Endothelial cell of umbilical vein (primary cell): ENCODE measurements around the gene CDH15. TPM values are rescaled to one million over a fixed set of nuclear protein-coding genes. Genes with fewer than 3 reads are reported as not detected.

Experiments
- BruUV-seq: library from RNA; stranded (reverse); fragments of 400-500 nt; replicated peaks from 2 replicates; lab custom pipeline; 2021; lab: Mats Ljungman, UMichigan
- CTCF ChIA-PET: fragments of 300-600, 350-600 bp; sonication (Branson Sonifier 250); formaldehyde crosslinking; loops from one replicate; lab custom pipeline; 2021; ENCODE audit warnings: antibody characterized with exemption, inconsistent platforms; lab: Charles Lee
- POLR2A ChIA-PET: fragments of 300-600, 350-600 bp; sonication (Branson Sonifier 250); formaldehyde crosslinking; loops from one replicate; lab custom pipeline; 2021; ENCODE audit warnings: antibody characterized with exemption, inconsistent platforms; lab: Charles Lee
- DNase-seq: peaks from one replicate; pipeline ENCODE4 v3.0.0-alpha.2; 2011; ENCODE audit warnings: low read depth, low spot score
- FAIRE-seq: peaks from 2 replicates; lab custom pipeline; 2011; peaks lifted over from hg19 to GRCh38; lab: Jason Lieb, UNC
- H2AFZ ChIP-seq: 2 replicates; pipeline ENCODE4 v1.6.0; 2012; ENCODE audit warnings: low read depth, low read length, control low read depth, inconsistent platforms
- H3K27ac ChIP-seq: 2 replicates; pipeline ENCODE4 v1.5.1; 2011; ENCODE audit warnings: low read depth, mild to moderate bottlenecking, control low read depth, low read length, moderate library complexity; ENCODE audit not compliant: insufficient read depth
- H3K27me3 ChIP-seq, 2 experiments: 2 replicates each; pipeline versions ENCODE4 v1.6.0 to v1.6.1; 2011; ENCODE audit warnings: low read length in 2 of 2, mixed read lengths in 1 of 2; ENCODE audit not compliant: control insufficient read depth in 2 of 2, insufficient read depth in 2 of 2
- H3K36me3 ChIP-seq, 2 experiments: 2 replicates in 1 of 2; 3 replicates in 1 of 2; pipeline ENCODE4 v1.5.1; 2011; ENCODE audit warnings: low read length in 2 of 2, mild to moderate bottlenecking in 1 of 2, moderate library complexity in 1 of 2; ENCODE audit not compliant: control insufficient read depth in 2 of 2, insufficient read depth in 2 of 2; ENCODE audit errors: extremely low read depth in 1 of 2
- H3K4me1 ChIP-seq: 3 replicates; pipeline ENCODE4 v1.5.1; 2011; ENCODE audit warnings: mild to moderate bottlenecking, low read length; ENCODE audit not compliant: control insufficient read depth, insufficient read depth; ENCODE audit errors: extremely low read depth
- H3K4me2 ChIP-seq: 2 replicates; pipeline ENCODE4 v1.6.1; 2011; ENCODE audit warnings: low read length, control low read depth, mixed read lengths; ENCODE audit not compliant: insufficient read depth
- H3K4me3 ChIP-seq, 3 experiments: fragments of 200-600 bp in 1 of 3; sonication (generic), shearing (Covaris generic) in 1 of 3; replicated peaks in 1 of 3; 2 replicates each; pipeline ENCODE4 v1.5.1; 2011 to 2016; ENCODE audit warnings: control low read depth in 3 of 3, low read length in 3 of 3, mild to moderate bottlenecking in 2 of 3, inconsistent platforms in 1 of 3, low read depth in 1 of 3, moderate library complexity in 1 of 3; ENCODE audit not compliant: insufficient read depth in 1 of 3
- H3K79me2 ChIP-seq: 2 replicates; pipeline ENCODE4 v1.6.0; 2012; ENCODE audit warnings: low read length, inconsistent platforms; ENCODE audit not compliant: control insufficient read depth, insufficient read depth
- H3K9ac ChIP-seq: replicated peaks from 2 replicates; pipeline ENCODE3; 2011; ENCODE audit warnings: low read length, control low read depth; ENCODE audit not compliant: insufficient read depth; ENCODE audit errors: extremely low read depth
- H3K9me1 ChIP-seq: replicated peaks from 3 replicates; pipeline ENCODE4 v1.6.0; 2011; ENCODE audit warnings: mild to moderate bottlenecking, low read length; ENCODE audit not compliant: control insufficient read depth, insufficient read depth; ENCODE audit errors: extremely low read depth
- H3K9me3 ChIP-seq: replicated peaks from 2 replicates; pipeline ENCODE4 v1.5.1; 2012; ENCODE audit warnings: low read length, inconsistent platforms; ENCODE audit not compliant: control insufficient read depth, insufficient read depth
- H4K20me1 ChIP-seq: replicated peaks from 2 replicates; pipeline ENCODE3; 2011; ENCODE audit warnings: mild to moderate bottlenecking, low read length; ENCODE audit not compliant: control insufficient read depth, insufficient read depth; ENCODE audit errors: extremely low read depth
- CTCF ChIP-seq, 2 donors: IDR thresholded peaks; 1 replicate in 1 of 2; 2 replicates in 1 of 2; pipeline ENCODE4 v1.5.1; 2011; ENCODE audit warnings: low read length in 2 of 2, mild to moderate bottlenecking in 2 of 2, moderate library complexity in 2 of 2, control low read depth in 1 of 2, inconsistent platforms in 1 of 2, low read depth in 1 of 2; ENCODE audit not compliant: insufficient read depth in 1 of 2; ENCODE audit errors: extremely low read depth in 1 of 2
- EZH2 ChIP-seq: IDR thresholded peaks from 2 replicates; pipeline ENCODE4 v1.6.1; 2012; ENCODE audit warnings: borderline replicate concordance, low read depth, mild to moderate bottlenecking, moderate library complexity, low read length, inconsistent platforms; ENCODE audit not compliant: severe bottlenecking
- FOS ChIP-seq: IDR thresholded peaks from 2 replicates; pipeline ENCODE4 v1.6.1; 2011; ENCODE audit warnings: mild to moderate bottlenecking, low read length, moderate library complexity, borderline replicate concordance; ENCODE audit not compliant: insufficient read depth
- GATA2 ChIP-seq: IDR thresholded peaks from 2 replicates; pipeline ENCODE4 v1.7.0; 2011; ENCODE audit warnings: low read depth, mild to moderate bottlenecking, moderate library complexity, mixed read lengths, low read length; ENCODE audit not compliant: insufficient read length, insufficient read depth
- JUN ChIP-seq: IDR thresholded peaks from 2 replicates; pipeline ENCODE4 v1.6.1; 2011; ENCODE audit warnings: borderline replicate concordance, low read depth; ENCODE audit not compliant: insufficient read length, insufficient read depth
- MAX ChIP-seq: IDR thresholded peaks from 2 replicates; pipeline ENCODE4 v1.6.1; 2011; ENCODE audit not compliant: insufficient read depth, insufficient read length
- MYC ChIP-seq: IDR thresholded peaks from one replicate; pipeline ENCODE4 v1.6.1; 2011; ENCODE audit warnings: mild to moderate bottlenecking, low read depth, low read length
- POLR2A ChIP-seq: IDR thresholded peaks from 2 replicates; pipeline ENCODE4 v1.6.1; 2012; ENCODE audit warnings: low read depth, mild to moderate bottlenecking, control low read depth, low read length
- POLR2AphosphoS5 ChIP-seq: IDR thresholded peaks from 2 replicates; pipeline ENCODE4 v1.6.1; 2012; ENCODE audit warnings: low read depth, mild to moderate bottlenecking, control low read depth, low read length, moderate library complexity; ENCODE audit not compliant: insufficient read depth
- dilution Hi-C: fragments of 300-500 bp; cut with MboI; formaldehyde crosslinking; loops from one replicate; pipeline ENCODE4 v1.15.0; 2019; ENCODE audit warnings: low sequenced_read_pairs; ENCODE audit not compliant: extremely low pct_ligation_motif_present
- intact Hi-C: fragments of 100-400 bp; cut with micrococcal nuclease; formaldehyde crosslinking; loops from one replicate; pipeline ENCODE4 v1.10.0; 2022
- polyA plus RNA-seq, 4 experiments: library from polyadenylated mRNA; depleted of rRNA in 3 of 4; stranded (reverse) in 3 of 4; unstranded in 1 of 4; fragments of >200 nt; gene quantifications; 2 replicates each; pipeline versions ENCODE4 v1.2.1 to v1.2.3, GENCODE V29; 2011 to 2012; ENCODE audit warnings: missing spikeins in 1 of 4
- total RNA-seq: library from RNA; stranded (reverse); gene quantifications from 2 replicates; pipeline ENCODE4 v1.2.3, GENCODE V29; 2021

Gene CDH15
- total and polyA plus RNA-seq, 2 donors (not counting 3 experiments of a cell fraction or from before 2014, with no cell fraction given) = 0.44 TPM; not detected in 1

- no TSS peak for BruUV-seq
- DNase-seq = no peak
- H2AFZ ChIP-seq = no peak overlapping the region
- no peaks in the 10 kb centered on the region for H4K20me1 ChIP-seq
- FAIRE-seq = no peak
- H3K9ac ChIP-seq = no peak overlapping the region
- no peak overlapping the region for H3K4me3 ChIP-seq
- no peaks in the 10 kb centered on the region for H3K27me3 ChIP-seq
- dilution Hi-C loops = no loop called here
- H3K27ac ChIP-seq = no peak overlapping the region
- no peaks in the 10 kb centered on the region for H3K9me1 ChIP-seq
- H3K9me3 ChIP-seq = no peaks in the 10 kb centered on the region
- H3K4me1 ChIP-seq = peaks cover 5% of the 10 kb centered on the region
- ChIA-PET POLR2A (no interaction called here), CTCF (no interaction called here)
- H3K79me2 ChIP-seq = no peaks in the 10 kb centered on the region
- no peaks in the 10 kb centered on the region for H3K36me3 ChIP-seq
- no peak overlapping the region for H3K4me2 ChIP-seq
- TF ChIP-seq EZH2 = no peak
- no peak for TF ChIP-seq MAX
- no peak for TF ChIP-seq MYC
- no peak for TF ChIP-seq JUN
- TF ChIP-seq POLR2AphosphoS5 = no peak
- no peak for TF ChIP-seq POLR2A
- no peak for TF ChIP-seq CTCF (IDR thresholded peaks at IDR 0.05; ENCODE audit: extremely low read depth in 1 of 2, insufficient read depth in 1 of 2, low read depth in 1 of 2, low read length in 2 of 2)
- TF ChIP-seq FOS = no peak
- no peak for TF ChIP-seq GATA2
- intact Hi-C loops = no loop called here
Observed at GRCh38 chr16:89244754-89245153, 73.2 kb downstream of the CDH15 start.

Other genes with a start within 250 kb of the CDH15 start
- gene CBFA2T3, start 194.5 kb upstream of the CDH15 start, total RNA-seq = not detected in 2 replicates
- not detected in 2 replicates for gene CBFA2T3, start 194.5 kb upstream of the CDH15 start, polyA plus RNA-seq
- 32.7 and 33.2 TPM in 2 replicates for gene ACSF3, start 77.9 kb upstream of the CDH15 start, total RNA-seq
- gene ACSF3, start 77.9 kb upstream of the CDH15 start, polyA plus RNA-seq = 18.6 and 22.0 TPM in 2 replicates
- not detected in 2 replicates for gene SLC22A31, start 28.8 kb downstream of the CDH15 start, total RNA-seq
- gene SLC22A31, start 28.8 kb downstream of the CDH15 start, polyA plus RNA-seq = 0.75 and 1.0 TPM in 2 replicates
- gene ZNF778, start 46.0 kb downstream of the CDH15 start, total RNA-seq = 7.1 and 10.9 TPM in 2 replicates
- gene ZNF778, start 46.0 kb downstream of the CDH15 start, polyA plus RNA-seq = 3.8 and 4.8 TPM in 2 replicates